Testis (tissue), 2 donors: ENCODE data around the gene NOP16.

Experiments
- POLR2A ChIP-seq: fragments of 450-650 bp; IDR thresholded peaks from one replicate; pipeline ENCODE4 v1.6.1; 2017; ENCODE audit warnings: antibody characterized with exemption, mild to moderate bottlenecking, moderate library complexity
- TF ChIP-seq, protein P1 (sequence below), 3 experiments: fragments of 450-650 bp in 2 of 3; fragments of 200-600 bp in 1 of 3; sonication (generic) in 1 of 3; IDR thresholded peaks; one replicate each; pipeline ENCODE4 v1.5.1; 2016 to 2019; ENCODE audit warnings: antibody characterized with exemption in 3 of 3, mild to moderate bottlenecking in 2 of 3, moderate library complexity in 1 of 3

DNA sequence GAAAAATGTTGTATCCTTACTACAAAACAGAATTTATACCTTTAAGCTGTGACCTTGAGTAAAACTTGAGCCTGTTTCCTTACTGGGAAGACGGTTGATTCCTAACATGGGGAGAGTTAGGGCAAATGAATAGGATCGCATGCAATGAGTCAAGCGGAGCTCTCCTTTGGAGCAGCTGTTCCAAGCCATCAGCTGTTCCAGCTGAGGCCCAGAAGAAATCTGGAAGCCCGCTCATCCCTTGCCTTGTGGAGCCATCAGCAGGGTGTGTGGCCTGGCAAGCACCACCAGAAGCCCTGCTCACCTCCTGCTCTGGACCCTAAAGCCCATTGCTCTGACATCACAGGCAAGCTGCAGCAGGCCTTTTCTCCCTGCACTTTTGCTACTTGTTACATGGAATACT lies 34.9 kb downstream of the NOP16 start:
- TF ChIP-seq, protein P1, sequence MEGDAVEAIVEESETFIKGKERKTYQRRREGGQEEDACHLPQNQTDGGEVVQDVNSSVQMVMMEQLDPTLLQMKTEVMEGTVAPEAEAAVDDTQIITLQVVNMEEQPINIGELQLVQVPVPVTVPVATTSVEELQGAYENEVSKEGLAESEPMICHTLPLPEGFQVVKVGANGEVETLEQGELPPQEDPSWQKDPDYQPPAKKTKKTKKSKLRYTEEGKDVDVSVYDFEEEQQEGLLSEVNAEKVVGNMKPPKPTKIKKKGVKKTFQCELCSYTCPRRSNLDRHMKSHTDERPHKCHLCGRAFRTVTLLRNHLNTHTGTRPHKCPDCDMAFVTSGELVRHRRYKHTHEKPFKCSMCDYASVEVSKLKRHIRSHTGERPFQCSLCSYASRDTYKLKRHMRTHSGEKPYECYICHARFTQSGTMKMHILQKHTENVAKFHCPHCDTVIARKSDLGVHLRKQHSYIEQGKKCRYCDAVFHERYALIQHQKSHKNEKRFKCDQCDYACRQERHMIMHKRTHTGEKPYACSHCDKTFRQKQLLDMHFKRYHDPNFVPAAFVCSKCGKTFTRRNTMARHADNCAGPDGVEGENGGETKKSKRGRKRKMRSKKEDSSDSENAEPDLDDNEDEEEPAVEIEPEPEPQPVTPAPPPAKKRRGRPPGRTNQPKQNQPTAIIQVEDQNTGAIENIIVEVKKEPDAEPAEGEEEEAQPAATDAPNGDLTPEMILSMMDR (IDR thresholded peaks at IDR 0.05): no peak
- TF ChIP-seq POLR2A: no peak
